ENCODE results near the gene MYL5.
A peak's percentile ranks its signal among the peaks of the same experiment; 100 is the strongest.

GRCh38 chr4:688854-689681, 14.7 kb downstream of the MYL5 start, which contains the start of gene SLC49A3:
- TF ChIP-seq, protein P1, sequence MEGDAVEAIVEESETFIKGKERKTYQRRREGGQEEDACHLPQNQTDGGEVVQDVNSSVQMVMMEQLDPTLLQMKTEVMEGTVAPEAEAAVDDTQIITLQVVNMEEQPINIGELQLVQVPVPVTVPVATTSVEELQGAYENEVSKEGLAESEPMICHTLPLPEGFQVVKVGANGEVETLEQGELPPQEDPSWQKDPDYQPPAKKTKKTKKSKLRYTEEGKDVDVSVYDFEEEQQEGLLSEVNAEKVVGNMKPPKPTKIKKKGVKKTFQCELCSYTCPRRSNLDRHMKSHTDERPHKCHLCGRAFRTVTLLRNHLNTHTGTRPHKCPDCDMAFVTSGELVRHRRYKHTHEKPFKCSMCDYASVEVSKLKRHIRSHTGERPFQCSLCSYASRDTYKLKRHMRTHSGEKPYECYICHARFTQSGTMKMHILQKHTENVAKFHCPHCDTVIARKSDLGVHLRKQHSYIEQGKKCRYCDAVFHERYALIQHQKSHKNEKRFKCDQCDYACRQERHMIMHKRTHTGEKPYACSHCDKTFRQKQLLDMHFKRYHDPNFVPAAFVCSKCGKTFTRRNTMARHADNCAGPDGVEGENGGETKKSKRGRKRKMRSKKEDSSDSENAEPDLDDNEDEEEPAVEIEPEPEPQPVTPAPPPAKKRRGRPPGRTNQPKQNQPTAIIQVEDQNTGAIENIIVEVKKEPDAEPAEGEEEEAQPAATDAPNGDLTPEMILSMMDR (IDR thresholded peaks at IDR 0.05) = peak in 1 of 5 experiments; percentile 10
- no peak for TF ChIP-seq POLR2A (IDR thresholded peaks at IDR 0.05)

Data from tibial nerve (tissue), 3 donors.